ENCODE measurements around the gene PLN.

PLN gene

GRCh38 chr6:118548136-118548535, at the start of gene PLN:
Gene PLN (plus strand): TSS chr6:118548296. CDS start chr6:118558922, 10,626 bp downstream.
- no peak for DNase-seq

GRCh38 chr6:118500130-118501015, 47.7 kb upstream of the PLN start:
- DNase-seq: no peak

- DNase-seq: no peak
Observed at GRCh38 chr6:118501099-118501498, 47.0 kb upstream of the PLN start.

GRCh38 chr6:118501765-118502164, 46.3 kb upstream of the PLN start:
- DNase-seq: no peak

- DNase-seq: no peak
Observed at GRCh38 chr6:118502169-118502568, 45.9 kb upstream of the PLN start.

- no peak for DNase-seq
Observed at GRCh38 chr6:118504611-118505010, 43.5 kb upstream of the PLN start.

GRCh38 chr6:118505656-118506055, 42.4 kb upstream of the PLN start:
- no peak for DNase-seq

GRCh38 chr6:118506071-118506638, 41.9 kb upstream of the PLN start:
- DNase-seq: no peak

- DNase-seq: no peak
Observed at GRCh38 chr6:118507636-118508035, 40.5 kb upstream of the PLN start.

GRCh38 chr6:118509009-118509617, 39.0 kb upstream of the PLN start:
- DNase-seq: no peak

GRCh38 chr6:118511930-118512715, 36.0 kb upstream of the PLN start:
- no peak for DNase-seq

GRCh38 chr6:118514689-118515088, 33.4 kb upstream of the PLN start:
- DNase-seq: no peak

- no peak for DNase-seq
Observed at GRCh38 chr6:118522422-118522821, 25.7 kb upstream of the PLN start.

GRCh38 chr6:118523216-118523615, 24.9 kb upstream of the PLN start:
- DNase-seq: no peak

GRCh38 chr6:118524686-118525085, 23.4 kb upstream of the PLN start:
- DNase-seq: no peak

- no peak for DNase-seq
Observed at GRCh38 chr6:118525913-118526780, 21.9 kb upstream of the PLN start.

- DNase-seq: no peak
Observed at GRCh38 chr6:118528129-118528528, 20.0 kb upstream of the PLN start.

- DNase-seq: no peak
Observed at GRCh38 chr6:118529756-118530155, 18.3 kb upstream of the PLN start.

- DNase-seq: no peak
Observed at GRCh38 chr6:118530942-118531341, 17.2 kb upstream of the PLN start.

GRCh38 chr6:118535176-118535844, 12.8 kb upstream of the PLN start:
- no peak for DNase-seq

- no peak for DNase-seq
Observed at GRCh38 chr6:118536478-118536877, 11.6 kb upstream of the PLN start.

- DNase-seq: no peak
Observed at GRCh38 chr6:118537574-118537973, 10.5 kb upstream of the PLN start.
